ENCODE data around the gene UBE2E3. TPM values are rescaled to one million over a fixed set of nuclear protein-coding genes. Genes with fewer than 3 reads are reported as not detected.

The UBE2E3 gene
- total and polyA plus RNA-seq, 2 of the 13 experiments (the other 11 are each of a cell fraction or from before 2014, with no cell fraction given): 45.7 to 92.6 TPM

- TF ChIP-seq AHDC1 (CRISPR knock-in tag; IDR thresholded peaks at IDR 0.05; ENCODE audit: borderline replicate concordance): no peak
- no peak for TF ChIP-seq ZNF563 (CRISPR knock-in tag; IDR thresholded peaks at IDR 0.05)
- 0 out of 4 replicates have a peak, but pooled peaks of 1 of the 2 experiments have one; percentile 43 for TF ChIP-seq HMGXB4 (CRISPR knock-in tag; IDR thresholded peaks at IDR 0.05; ENCODE audit: borderline replicate concordance in 1 of 2, low read depth in 1 of 2)
- peak; percentile 50; the same call in 1 of the 2 replicates for TF ChIP-seq MIXL1 (CRISPR knock-in tag; IDR thresholded peaks at IDR 0.05)
- peak; percentile 82 for TF ChIP-seq YY1 (IDR thresholded peaks at IDR 0.05; ENCODE audit: insufficient read depth, insufficient replicate concordance, low read depth, low read length)
- peak; percentile 28; the same call in 1 of the 2 replicates for TF ChIP-seq KAT7 (CRISPR knock-in tag; IDR thresholded peaks at IDR 0.05; ENCODE audit: borderline replicate concordance)
- no peak for TF ChIP-seq FLYWCH1 (CRISPR knock-in tag; IDR thresholded peaks at IDR 0.05)
- peak; percentile 45; the same call in 1 of the 2 replicates for TF ChIP-seq ZNF331 (CRISPR knock-in tag; IDR thresholded peaks at IDR 0.05)
- TF ChIP-seq ZNF567 (CRISPR knock-in tag; IDR thresholded peaks at IDR 0.05; ENCODE audit: borderline replicate concordance): no peak
- TF ChIP-seq, protein P1, sequence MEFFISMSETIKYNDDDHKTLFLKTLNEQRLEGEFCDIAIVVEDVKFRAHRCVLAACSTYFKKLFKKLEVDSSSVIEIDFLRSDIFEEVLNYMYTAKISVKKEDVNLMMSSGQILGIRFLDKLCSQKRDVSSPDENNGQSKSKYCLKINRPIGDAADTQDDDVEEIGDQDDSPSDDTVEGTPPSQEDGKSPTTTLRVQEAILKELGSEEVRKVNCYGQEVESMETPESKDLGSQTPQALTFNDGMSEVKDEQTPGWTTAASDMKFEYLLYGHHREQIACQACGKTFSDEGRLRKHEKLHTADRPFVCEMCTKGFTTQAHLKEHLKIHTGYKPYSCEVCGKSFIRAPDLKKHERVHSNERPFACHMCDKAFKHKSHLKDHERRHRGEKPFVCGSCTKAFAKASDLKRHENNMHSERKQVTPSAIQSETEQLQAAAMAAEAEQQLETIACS (CRISPR knock-in tag; IDR thresholded peaks at IDR 0.05): 0 out of 2 replicates have a peak, but pooled peaks have one; percentile 24
- peak; percentile 27; the same call in 1 of the 2 replicates for TF ChIP-seq NKX3-1 (CRISPR knock-in tag; IDR thresholded peaks at IDR 0.05)
These were observed 3.2 kb downstream of the UBE2E3 start (continued) for GRCh38 chr2:180983468-180984242.
